Pons (tissue), 1 donor: ENCODE measurements around the gene IGF2BP2.

Source experiments
- DNase-seq: peaks from one replicate; pipeline ENCODE4 v3.0.0-alpha.2; 2016; ENCODE audit warnings: low spot score

The IGF2BP2 gene

DNA sequence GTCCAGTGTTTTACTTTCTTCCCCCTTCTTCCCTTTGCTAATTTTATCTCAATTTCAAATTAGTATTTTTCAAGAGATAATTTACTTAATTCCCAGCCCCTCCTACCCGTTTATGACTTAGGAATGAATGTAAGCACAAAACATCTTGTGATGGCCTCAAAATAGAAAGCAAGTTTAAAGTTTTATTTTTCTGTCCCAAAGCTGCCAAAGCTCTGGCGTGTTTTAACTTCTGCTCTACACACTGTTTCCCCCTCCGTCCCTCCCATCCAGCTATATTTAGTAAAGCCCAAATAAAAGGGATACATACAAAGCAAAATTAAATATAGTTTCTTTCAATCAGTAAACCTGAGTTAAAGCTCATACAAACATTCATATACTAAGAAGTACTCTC, 59.9 kb downstream of the IGF2BP2 start:
- no peak for DNase-seq

DNA sequence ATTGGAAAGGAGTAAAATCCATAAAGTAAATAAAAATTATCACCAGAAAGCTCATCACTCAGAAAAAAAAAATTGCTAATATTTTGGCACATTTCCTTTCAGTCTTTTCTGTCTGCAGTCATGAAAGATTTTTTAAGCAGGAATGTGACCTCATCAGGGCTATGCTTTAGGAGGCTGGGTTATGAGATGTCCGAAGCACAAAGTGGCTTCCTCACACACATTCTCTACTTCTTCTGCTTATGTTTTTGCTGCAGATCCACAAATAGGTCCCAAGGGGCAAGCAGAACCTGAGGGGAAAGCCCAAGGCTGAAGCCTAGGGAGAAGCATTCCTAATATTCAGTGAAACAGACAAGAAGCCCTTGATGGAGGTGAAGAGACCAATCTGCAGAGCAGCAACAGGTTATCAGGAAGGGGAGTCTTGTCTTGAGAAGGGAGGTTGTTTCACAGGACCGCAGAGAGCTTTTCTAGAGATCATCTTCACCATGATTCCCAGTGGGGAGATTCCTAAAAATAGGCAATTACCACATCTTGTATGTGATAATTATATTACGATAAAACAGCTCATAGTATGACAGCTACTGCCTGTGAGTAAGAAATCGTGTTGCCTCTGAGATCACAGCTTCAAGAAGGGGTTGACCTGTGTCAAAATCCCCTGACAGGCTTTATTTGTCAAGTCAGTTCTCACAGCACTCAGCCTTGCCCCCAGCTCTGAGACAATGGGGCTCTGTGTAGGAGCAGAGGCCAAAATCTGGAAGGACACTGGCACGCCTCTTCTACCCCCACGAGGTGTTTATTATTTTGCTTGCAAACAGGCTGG, 60.5 kb downstream of the IGF2BP2 start:
- peak; percentile 15 for DNase-seq

DNA sequence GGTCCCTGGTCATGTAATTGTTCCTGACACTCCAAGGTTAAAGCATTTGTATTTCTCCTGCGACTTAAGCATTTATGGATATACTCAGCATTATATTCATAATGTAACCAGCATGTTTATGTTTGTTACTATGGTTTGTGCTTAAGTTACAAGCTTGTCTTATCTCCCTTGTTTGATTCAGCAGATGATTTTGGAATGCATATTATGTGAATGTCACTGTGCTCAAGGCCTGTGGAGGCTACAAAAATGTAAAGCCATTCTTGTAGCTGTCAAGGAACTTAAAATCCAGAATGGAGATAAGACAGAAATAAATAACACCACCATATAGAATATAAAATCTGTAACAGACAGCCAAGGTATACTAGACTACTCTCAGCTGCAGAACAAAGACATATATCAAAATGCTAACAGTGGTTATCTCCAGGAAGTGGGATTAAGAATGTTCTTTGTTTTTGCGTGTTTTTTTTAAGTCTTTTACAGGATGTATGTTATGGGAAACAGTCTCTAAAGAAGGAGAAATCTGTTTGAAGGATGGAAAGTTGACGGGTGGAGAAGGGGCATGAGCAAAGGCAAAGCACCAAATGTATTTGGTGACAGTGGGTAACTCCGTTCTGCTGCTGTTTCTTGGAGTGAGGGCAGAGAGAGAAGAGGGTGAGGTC, 61.4 kb downstream of the IGF2BP2 start:
- DNase-seq = no peak

DNA sequence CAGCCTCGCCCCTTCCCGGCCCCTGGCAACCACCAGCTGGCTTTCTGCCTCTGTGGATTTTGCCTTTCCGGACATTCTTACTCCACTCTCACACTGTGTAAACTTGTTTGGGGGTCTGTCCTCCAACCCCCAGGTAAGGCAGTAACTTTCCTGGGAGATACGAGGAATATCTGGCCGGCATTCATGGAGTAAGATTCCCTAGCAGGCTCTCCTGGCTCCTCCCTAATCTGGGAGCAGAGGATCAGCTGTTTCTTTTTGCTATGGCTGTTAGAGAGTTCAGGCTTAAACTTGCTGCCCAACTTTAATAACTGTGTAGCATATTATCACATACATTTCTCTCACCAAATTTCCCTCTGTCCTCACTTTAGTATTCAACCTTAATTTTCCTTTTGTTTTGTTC, 64.3 kb downstream of the IGF2BP2 start:
- no peak for DNase-seq

DNA sequence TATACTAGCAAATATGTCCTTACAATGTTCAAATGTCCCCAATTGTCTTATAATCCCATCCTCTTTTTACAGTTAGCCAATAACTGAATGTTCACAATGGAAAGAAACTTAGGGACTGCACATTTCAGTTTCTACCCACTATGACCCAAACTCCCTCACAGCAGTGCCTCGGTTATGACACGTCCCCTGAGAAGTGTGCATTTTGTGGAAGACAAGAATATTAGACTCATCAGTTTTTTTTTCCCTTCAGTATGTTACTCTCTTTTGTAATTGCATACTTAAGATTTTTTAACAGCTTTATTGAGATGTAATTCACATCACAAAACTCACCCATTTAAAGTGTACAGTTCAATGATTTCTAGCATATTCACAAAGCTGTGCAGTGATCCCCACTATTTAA, 64.8 kb downstream of the IGF2BP2 start:
- DNase-seq = no peak

DNA sequence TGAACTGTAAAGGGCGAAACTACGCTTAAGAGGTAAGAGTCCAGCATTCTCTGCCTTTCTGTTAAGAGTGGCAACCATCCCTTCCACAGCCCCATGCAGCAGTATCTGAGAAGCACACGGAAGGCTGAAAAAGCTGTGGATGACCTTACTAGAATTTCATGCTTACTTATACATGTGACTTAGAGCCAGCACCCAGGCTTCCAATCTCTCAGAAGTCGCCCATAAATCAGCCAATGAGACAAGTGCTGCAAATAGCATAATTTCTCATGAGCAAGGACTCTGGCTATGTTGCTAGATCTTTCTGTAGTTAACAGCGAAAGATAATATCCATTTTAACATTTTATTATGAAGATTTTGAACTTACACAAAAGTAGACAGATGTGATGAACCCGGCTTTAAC, 65.3 kb downstream of the IGF2BP2 start:
- no peak for DNase-seq

DNA sequence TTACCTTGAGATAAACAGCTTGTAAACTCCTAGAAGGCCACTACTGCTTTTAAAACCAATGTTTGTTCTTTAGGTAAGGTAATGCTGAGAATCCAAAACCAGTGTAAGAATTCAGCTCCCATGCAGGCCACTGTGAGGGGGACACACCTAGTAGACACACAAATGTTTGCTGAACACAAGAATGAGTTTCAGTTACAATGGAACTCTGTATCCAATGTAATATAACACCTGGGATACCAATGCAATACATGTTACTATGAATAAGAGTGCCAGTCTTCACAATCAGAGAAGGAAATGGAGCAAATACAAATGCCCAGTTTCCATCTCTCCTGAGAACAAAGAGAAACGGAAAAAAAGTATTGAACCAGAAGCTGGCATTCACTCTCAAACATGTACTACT, 65.9 kb downstream of the IGF2BP2 start:
- DNase-seq = no peak

DNA sequence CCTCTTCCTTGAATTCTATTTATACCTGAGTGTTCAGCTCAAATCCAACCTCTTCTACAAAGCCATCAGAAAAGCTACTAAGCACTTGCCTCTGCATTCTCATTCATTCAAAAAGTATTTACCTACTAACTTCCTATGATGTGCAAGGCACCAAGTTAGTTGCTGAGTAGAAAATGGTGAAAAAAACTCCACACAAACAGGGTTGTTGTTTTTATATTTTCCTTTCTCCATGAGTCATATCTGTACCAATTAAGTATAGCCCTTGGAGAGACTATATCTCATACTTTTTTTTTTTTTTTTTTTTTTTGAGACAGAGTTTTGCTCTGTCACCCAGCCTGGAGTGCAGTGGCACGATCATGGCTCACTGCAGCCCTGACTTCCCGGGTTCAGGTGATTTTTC, 67.7 kb downstream of the IGF2BP2 start:
- no peak for DNase-seq

DNA sequence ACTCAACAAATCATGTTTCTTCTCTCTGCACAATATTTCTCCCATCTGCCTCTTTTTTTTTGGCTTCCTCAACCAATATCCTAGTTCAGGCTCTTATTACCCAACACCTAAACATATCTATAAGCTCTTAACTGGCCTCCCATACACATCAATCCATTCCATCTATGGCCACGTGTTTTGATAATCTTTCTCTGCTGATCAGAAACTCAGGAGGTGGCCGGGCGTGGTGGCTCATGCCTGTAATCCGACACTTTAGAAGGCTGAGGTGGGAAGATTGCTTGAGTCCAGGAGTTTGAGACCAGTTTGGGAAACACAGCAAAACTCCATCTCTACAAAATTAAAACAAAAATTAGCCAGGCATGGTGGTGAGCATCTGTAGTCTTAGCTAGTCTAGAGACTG, 68.4 kb downstream of the IGF2BP2 start:
- DNase-seq = no peak

DNA sequence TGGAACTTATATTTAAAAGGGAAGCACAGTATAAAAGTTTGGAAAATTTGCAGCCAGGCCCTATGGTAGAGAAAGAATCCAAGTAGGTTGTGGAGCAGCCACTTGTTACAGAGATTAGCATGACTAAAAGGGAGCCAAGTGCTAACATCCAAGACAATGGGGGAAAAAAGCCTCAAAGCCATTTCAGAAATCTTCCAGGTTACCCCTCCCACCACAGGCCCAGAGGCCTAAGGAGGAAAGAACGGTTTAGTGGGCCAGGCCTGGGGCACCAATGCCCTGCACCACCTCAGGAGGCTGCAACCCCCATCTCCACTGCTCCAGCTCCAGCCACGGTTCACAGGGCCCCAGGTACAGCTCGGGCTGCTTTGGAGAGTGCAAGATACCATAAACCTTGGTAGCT, 69.9 kb downstream of the IGF2BP2 start:
- DNase-seq = no peak

DNA sequence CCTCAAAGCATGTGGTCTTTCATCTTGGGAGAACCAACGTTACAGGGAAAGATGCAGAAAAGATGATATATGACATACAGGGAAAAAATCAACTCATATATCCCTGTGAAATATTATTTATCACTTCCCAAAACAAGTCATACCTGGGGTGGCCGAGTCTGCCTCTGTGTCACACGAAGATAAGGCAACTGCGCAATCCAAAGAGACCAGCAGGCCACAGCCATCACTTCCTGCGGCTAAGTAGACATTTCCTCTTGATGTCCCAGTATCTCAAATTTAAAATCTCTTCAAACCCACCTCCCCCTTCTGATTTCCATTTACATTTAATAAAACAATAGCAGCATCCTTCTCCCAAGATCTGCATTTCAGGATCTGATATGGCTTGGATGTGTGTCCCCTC, 71.5 kb downstream of the IGF2BP2 start:
- no peak for DNase-seq

DNA sequence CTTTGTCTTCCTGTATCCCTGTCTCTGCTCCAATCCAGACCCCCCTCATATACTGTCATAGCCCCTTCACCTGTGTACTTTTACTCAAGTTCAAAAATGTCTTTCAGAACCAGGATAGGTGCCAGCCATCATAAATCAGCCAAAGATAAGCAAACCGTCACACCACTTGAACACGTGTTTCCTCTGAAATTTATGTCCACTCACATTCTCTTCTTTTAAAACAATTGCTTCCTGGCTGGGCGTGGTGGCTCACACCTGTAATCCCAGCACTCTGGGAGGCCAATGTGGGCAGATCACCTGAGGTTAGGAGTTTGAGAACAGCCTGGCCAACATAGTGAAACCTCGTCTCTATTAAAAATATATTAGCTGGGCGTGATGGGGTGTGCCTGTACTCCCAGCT, 74.1 kb downstream of the IGF2BP2 start:
- DNase-seq = no peak

DNA sequence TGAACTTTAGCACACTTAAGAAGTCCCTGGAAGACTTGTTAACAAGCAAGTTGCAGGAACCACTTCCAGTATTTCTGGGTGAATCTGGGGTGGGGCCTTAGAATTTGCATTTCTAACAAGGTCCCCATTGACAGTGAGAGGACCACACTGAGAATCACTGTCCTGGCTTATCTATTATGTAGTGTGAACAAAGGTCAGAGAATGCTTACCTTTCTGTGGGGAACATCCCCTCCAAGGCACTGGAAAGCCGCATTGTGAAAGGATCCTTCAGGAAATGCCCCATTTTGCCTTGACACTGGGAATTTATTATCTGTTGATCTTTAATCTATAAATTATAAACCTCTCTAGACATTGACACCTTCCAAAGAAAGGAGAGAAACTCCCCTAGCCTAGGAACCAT, 74.8 kb downstream of the IGF2BP2 start:
- no peak for DNase-seq

DNA sequence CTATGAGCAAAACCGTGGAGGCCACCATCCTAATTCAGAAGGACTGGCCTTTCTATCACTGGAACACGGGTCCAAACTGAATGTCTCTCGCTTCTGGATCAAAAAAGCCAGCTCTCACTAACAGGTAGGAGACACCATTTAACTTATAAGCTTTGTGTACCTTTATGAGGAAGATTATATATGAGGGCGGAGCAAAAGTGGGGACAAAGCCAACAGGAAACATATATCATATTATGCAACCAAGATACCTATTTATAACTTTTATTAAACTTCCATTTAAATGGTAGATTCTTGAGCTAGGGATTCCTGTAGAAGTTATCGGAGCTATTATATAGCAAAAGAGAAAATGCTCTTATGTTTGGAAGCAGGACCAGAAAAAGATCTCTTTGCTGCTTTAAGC, 78.4 kb downstream of the IGF2BP2 start:
- no peak for DNase-seq

DNA sequence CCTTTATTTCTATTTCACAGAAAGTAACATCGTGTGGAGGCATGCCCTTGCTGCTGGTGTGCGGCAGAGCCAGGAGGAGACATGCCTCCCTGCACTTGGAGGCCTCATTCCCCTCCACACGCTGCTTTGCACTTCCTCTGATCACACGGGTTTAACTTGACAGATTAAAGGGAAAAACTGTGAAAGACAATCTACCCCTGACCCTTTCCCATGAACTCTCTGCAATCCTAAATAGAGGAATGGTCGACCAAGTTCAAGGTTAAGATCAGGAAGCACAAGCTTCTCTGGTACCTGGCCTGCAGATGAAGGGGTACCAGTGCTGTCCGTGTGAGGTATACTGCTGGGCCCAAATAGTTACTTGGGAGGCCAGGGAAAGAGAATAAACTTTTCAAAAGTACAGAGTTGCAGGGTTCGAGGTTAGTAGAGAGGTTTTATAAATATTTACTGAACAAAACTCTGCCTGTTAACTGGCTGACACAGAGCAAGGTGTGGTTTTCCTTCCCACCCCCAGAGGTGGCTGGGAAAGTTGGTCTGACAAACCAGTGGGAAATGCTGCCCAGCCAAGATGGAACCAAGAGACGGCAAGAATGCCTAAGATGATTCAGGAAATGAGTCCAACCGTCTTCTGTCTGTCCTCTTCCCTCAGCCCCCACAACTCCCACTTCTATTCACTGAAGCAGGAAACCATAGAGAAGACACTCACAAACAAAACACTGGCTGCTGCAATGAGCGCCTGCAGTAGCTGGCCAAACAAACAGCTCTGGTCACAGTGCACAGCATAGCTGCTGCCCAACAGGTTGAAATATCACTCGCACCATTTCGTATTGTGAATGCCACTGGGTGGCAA, 79.6 kb downstream of the IGF2BP2 start:
- no peak for DNase-seq

DNA sequence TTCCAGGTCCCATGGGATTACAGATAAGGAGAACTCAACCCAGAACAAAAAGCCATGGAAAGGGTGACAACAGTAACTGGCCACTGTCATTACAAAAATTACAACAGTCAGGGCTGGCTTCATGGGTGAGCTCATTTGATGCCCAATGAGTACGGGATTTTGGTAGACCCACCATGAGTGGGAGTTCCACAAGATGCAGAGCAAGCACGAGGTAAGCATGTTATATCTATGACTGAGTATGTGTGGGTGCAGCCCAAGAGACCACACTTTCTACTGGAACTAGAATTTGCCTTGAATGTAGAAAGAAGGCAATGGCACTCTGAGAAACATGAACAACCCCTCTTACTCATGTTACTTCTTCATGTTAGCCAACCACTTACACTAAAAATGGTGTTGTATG, 83.3 kb downstream of the IGF2BP2 start:
- no peak for DNase-seq

DNA sequence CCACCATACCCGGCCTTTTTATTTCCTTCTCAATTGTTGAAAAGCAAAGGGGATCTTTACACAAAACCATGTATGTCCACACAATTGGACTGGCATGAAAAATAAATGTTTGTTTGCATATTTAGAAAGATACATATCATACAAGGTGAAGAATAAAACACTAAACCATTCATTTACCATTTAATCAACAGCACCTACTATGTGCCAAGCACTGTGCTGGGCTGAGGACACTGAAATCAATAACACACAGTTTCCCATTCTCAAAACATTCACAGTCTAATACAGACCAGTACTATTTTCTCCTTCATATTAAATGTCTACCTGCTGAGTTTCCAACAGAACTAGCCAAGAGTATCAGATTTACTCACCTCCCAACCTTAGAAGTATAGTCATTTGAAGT, 84.7 kb downstream of the IGF2BP2 start:
- no peak for DNase-seq

DNA sequence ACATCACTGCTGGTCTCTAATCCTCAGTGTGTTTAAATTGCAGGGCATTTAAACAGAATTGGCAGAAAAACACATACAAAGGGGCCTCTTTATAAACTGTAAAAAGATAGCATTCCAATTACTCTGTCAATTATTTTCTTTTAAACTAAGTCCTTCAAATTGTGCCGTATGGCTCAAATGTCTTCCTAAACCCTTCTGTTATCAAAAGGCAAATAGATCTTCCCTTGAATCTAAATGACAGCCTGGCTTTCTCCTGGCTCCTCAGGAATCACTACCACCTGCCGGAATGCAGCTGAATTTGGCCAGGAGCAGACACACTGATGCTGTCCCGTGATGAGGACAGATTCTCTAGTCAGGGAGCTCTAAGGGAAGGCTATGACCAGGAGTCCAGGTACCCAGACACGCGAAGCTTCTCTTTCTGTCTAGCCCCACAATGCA, 85.6 kb downstream of the IGF2BP2 start:
- DNase-seq = no peak

DNA sequence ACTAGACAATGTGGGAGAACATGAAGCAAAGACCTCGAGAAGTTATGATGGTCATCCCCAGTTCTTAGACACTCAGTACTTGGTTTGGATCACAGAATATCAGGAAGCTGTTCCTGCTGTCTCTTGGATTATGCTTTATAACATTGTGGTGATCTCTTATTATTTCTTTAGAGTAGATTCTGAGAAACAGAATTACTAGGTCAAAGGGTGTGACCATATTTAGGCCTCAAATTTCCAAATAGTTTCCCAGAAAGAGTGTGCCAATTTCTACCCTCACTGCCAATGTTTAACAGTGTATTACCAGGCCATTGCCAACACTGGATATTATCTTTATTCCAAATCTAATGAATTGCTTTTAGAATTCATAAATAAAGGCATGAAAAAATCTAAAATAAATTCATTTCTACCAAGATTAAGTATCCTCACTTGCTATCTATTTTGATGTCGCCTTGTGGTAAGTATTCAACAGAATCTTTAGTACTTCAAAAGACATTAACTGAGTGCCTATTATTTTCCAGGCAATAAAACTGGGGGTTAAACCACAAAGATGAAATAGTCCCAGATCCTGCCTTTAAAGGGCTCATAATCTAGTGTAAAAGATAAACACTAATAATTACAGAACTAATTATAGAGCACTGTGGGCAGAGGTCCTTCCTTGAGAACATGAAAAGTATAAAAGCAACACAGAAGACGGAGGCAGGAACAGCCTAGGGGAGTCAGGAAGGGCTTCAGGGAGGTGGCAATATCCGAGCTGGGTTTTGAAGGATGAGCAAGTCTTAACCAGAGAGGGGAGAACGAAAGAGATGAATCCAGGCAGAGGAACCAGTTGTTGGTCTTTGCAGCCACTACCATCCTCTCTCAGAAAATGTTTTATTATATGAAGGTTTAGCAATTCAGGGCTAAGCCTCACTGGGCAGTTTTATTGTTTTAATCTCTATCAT, 86.8 kb downstream of the IGF2BP2 start:
- DNase-seq = no peak

DNA sequence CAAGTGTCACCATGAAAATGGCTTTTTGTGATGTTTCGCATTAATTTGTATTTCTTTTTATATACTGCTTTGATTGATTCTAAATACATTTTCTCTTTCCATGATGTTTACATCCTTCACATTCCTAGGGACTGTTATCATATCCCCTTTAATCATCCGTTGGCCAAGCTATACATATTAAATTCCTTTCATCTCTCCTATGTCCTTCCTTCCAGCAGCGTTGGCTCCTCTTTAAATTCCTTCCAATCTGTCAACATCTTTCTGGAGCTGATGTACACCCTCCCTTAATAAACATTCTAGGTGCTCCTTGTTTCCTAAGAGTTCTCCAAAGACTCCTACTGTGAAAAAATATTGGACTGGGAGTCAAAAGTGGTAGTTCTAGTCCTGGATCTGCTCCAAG, 87.8 kb downstream of the IGF2BP2 start:
- no peak for DNase-seq

DNA sequence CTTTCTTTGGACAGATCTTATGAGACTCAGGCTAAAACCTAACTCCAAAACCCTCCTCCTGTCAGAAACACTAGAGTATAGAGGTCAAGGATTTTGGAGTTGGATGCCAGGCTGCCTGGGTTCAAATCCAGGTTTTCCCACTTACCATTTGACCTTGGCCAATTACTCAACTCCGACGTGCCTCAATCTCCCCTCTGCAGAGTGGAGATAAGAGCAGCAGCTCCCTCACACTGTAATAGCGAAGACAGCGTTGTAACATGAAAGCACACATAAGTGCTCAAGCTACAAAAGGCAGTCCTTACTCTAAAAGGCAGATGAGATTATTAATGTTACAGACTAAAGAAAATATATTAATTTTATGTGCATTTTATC, 90.1 kb downstream of the IGF2BP2 start:
- DNase-seq = no peak
